Measurements from ENCODE around the gene OR2A14.

Gene OR2A14

DNA sequence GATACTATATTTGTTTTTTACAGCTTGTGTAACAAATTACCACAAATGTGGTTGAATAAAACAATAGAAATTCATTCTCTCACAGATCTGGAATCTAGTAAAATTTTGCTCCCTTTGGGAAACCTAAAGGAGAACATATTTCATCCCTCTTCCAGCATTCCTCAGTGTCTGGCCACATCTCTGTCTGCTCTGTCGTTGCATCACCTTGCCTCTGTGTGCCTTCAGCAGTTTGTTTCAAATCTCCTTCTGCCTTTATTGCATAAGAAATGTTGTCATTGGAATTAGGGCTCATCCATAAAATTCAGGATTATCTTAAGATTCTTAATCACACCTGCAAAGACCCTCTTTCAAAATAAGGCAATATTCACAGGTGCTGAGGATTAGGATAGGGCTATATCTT is 14.5 kb downstream of the OR2A14 start:
- Histone ChIP-seq H2AFZ (ENCODE audit: low read depth, low read length) (no peak overlapping the region), H3K79me2 (ENCODE audit: low read length) (no peaks in the 10 kb centered on the region), H3K9ac (ENCODE audit: low read length) (no peak overlapping the region), H4K20me1 (ENCODE audit: insufficient read depth, low read length) (no peaks in the 10 kb centered on the region), H3K9me3 (ENCODE audit: insufficient read depth, low read length) (no peaks in the 10 kb centered on the region), H3K4me1 (ENCODE audit: low read length) (peaks cover 6% of the 10 kb centered on the region), H3K36me3 (replicated peaks; ENCODE audit: low read depth, low read length) (no peaks in the 10 kb centered on the region), H3K4me3 (ENCODE audit: low read length) (no peak overlapping the region), H3K27ac (ENCODE audit: low read length) (no peak overlapping the region), H3K27me3 (ENCODE audit: low read depth, low read length) (peaks cover 11% of the 10 kb centered on the region; the same call in 1 of the 2 replicates), H3K4me2 (ENCODE audit: low read length) (no peak overlapping the region)
- TF ChIP-seq EZH2phosphoT487 (IDR thresholded peaks at IDR 0.05; ENCODE audit: low read depth) (no peak), CTCF (IDR thresholded peaks at IDR 0.05; ENCODE audit: low read depth, low read length) (no peak)

- H3K36me3 ChIP-seq (replicated peaks; ENCODE audit: low read depth, low read length) = no peaks in the 10 kb centered on the region
- H3K4me3 ChIP-seq (ENCODE audit: low read length) = no peak overlapping the region
- no peaks in the 10 kb centered on the region for H3K4me1 ChIP-seq (ENCODE audit: low read length)
- H4K20me1 ChIP-seq (ENCODE audit: insufficient read depth, low read length) = no peaks in the 10 kb centered on the region
- no peak overlapping the region for H3K4me2 ChIP-seq (ENCODE audit: low read length)
- H3K9ac ChIP-seq (ENCODE audit: low read length) = no peak overlapping the region
- H2AFZ ChIP-seq (ENCODE audit: low read depth, low read length) = no peak overlapping the region
- H3K27me3 ChIP-seq (ENCODE audit: low read depth, low read length) = no peaks in the 10 kb centered on the region
- H3K79me2 ChIP-seq (ENCODE audit: low read length) = no peaks in the 10 kb centered on the region
- TF ChIP-seq CTCF (IDR thresholded peaks at IDR 0.05; ENCODE audit: low read depth, low read length) (no peak), EZH2phosphoT487 (IDR thresholded peaks at IDR 0.05; ENCODE audit: low read depth) (no peak)
- 0 out of 2 replicates have a peak, but pooled peaks cover 1% of the 10 kb centered on the region for H3K9me3 ChIP-seq (ENCODE audit: insufficient read depth, low read length)
- no peak overlapping the region for H3K27ac ChIP-seq (ENCODE audit: low read length)
These were observed 19.2 kb downstream of the OR2A14 start for GRCh38 chr7:144142187-144142586.

- H4K20me1 ChIP-seq (ENCODE audit: insufficient read depth, low read length) = no peaks in the 10 kb centered on the region
- peaks cover 9% of the 10 kb centered on the region; the same call in 1 of the 2 replicates for H3K9me3 ChIP-seq (ENCODE audit: insufficient read depth, low read length)
- no peak overlapping the region for H2AFZ ChIP-seq (ENCODE audit: low read depth, low read length)
- no peak overlapping the region for H3K4me2 ChIP-seq (ENCODE audit: low read length)
- no peaks in the 10 kb centered on the region for H3K27me3 ChIP-seq (ENCODE audit: low read depth, low read length)
- H3K4me1 ChIP-seq (ENCODE audit: low read length) = no peaks in the 10 kb centered on the region
- no peak overlapping the region for H3K9ac ChIP-seq (ENCODE audit: low read length)
- TF ChIP-seq CTCF (IDR thresholded peaks at IDR 0.05; ENCODE audit: low read depth, low read length) (no peak), EZH2phosphoT487 (IDR thresholded peaks at IDR 0.05; ENCODE audit: low read depth) (no peak)
- no peaks in the 10 kb centered on the region for H3K36me3 ChIP-seq (replicated peaks; ENCODE audit: low read depth, low read length)
- no peak overlapping the region for H3K27ac ChIP-seq (ENCODE audit: low read length)
- H3K4me3 ChIP-seq (ENCODE audit: low read length) = no peak overlapping the region
- no peaks in the 10 kb centered on the region for H3K79me2 ChIP-seq (ENCODE audit: low read length)
These were observed 21.4 kb downstream of the OR2A14 start for GRCh38 chr7:144144426-144144825.

DNA sequence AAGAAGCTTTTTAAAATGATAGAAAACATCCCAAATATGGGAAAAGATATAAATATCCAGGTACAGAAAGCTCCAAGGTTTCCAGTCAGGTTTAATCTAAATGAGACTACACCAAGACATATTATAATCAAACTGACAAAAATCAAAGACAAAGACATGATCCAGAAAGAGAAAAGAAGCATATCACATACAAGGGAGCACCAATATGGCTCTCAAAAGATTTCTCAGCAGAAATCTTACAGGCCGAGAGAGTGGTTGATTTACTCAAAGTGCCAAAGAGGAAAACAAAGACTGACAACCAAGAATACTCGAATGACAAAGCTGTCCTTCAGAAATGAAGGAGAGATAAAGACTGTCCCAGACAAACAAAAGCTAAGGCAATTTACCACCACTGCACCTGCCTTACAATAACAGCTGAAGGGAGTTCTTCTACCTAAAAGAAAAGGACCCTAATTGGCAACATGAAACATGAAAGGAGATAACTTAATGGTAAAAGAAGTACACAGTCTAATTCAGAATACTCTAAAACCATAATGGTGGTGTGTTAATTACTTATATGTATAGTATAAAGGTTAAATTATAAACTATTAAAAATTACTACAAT is 25.4 kb downstream of the OR2A14 start:
- H3K27ac ChIP-seq (ENCODE audit: low read length) = no peak overlapping the region

More for the DNA sequence above, 25.4 kb downstream of the OR2A14 start:
- Histone ChIP-seq H3K4me1 (ENCODE audit: low read length) (no peaks in the 10 kb centered on the region), H3K79me2 (ENCODE audit: low read length) (no peaks in the 10 kb centered on the region), H3K36me3 (replicated peaks; ENCODE audit: low read depth, low read length) (no peaks in the 10 kb centered on the region), H3K9me3 (ENCODE audit: insufficient read depth, low read length) (peaks cover 9% of the 10 kb centered on the region; the same call in 1 of the 2 replicates), H3K4me3 (ENCODE audit: low read length) (no peak overlapping the region), H2AFZ (ENCODE audit: low read depth, low read length) (no peak overlapping the region), H3K4me2 (ENCODE audit: low read length) (no peak overlapping the region), H3K9ac (ENCODE audit: low read length) (no peak overlapping the region), H3K27me3 (ENCODE audit: low read depth, low read length) (peaks cover 7% of the 10 kb centered on the region; the same call in 1 of the 2 replicates), H4K20me1 (ENCODE audit: insufficient read depth, low read length) (no peaks in the 10 kb centered on the region)
- TF ChIP-seq CTCF (IDR thresholded peaks at IDR 0.05; ENCODE audit: low read depth, low read length) = no peak
- no peak for TF ChIP-seq EZH2phosphoT487 (IDR thresholded peaks at IDR 0.05; ENCODE audit: low read depth)
